CD4-positive, alpha-beta T cell (primary cell): ENCODE results near the gene ZNF91. TPM values are rescaled to one million over a fixed set of nuclear protein-coding genes. Genes with fewer than 3 reads are reported as not detected.

Source experiments
- ATAC-seq: fragments of 200-7000 bp; cut with Tn5 transposase; one replicate; pipeline ENCODE4 v1.10.0; 2022; ENCODE audit warnings: mild to moderate bottlenecking; ENCODE audit not compliant: poor library complexity
- CTCF ChIA-PET: fragments of 350-600 bp; sonication (Branson Sonifier 250); formaldehyde crosslinking; loops from one replicate; lab custom pipeline; 2021; ENCODE audit warnings: antibody characterized with exemption, inconsistent platforms; lab: Charles Lee
- POLR2A ChIA-PET: fragments of 350-600 bp; sonication (Branson Sonifier 250); formaldehyde crosslinking; loops from one replicate; lab custom pipeline; 2021; ENCODE audit warnings: antibody characterized with exemption, inconsistent platforms; lab: Charles Lee
- DNase-seq, 14 experiments: peaks; one replicate each; pipeline ENCODE4 v3.0.0-alpha.2; 2013 to 2020; ENCODE audit warnings: mixed read lengths in 2 of 14
- H3K27ac ChIP-seq, 2 donors: one replicate each; pipeline versions ENCODE4 v1.5.1 to v1.7.0; 2013; ENCODE audit warnings: low read length in 2 of 2, low read depth in 1 of 2, mild to moderate bottlenecking in 1 of 2
- H3K27me3 ChIP-seq, 2 experiments: 1 replicate in 1 of 2; 2 replicates in 1 of 2; pipeline versions ENCODE4 v1.6.1 to v1.7.0; 2013; ENCODE audit warnings: low read length in 2 of 2, control low read depth in 1 of 2, mild to moderate bottlenecking in 1 of 2, moderate library complexity in 1 of 2; ENCODE audit not compliant: insufficient read depth in 2 of 2, control insufficient read depth in 1 of 2
- H3K36me3 ChIP-seq: one replicate; pipeline ENCODE4 v1.6.1; 2013; ENCODE audit warnings: low read length, control low read depth; ENCODE audit not compliant: insufficient read depth
- H3K4me1 ChIP-seq: one replicate; pipeline ENCODE4 v1.6.1; 2013; ENCODE audit warnings: low read length, control low read depth; ENCODE audit not compliant: insufficient read depth
- H3K4me3 ChIP-seq: one replicate; pipeline ENCODE4 v1.5.1; 2013; ENCODE audit warnings: mild to moderate bottlenecking, low read length, moderate library complexity
- H3K9me3 ChIP-seq, 2 experiments: 1 replicate in 1 of 2; 2 replicates in 1 of 2; pipeline versions ENCODE4 v1.6.1 to v1.7.0; 2013; ENCODE audit warnings: low read length in 2 of 2, mild to moderate bottlenecking in 2 of 2, control low read depth in 1 of 2, moderate library complexity in 1 of 2; ENCODE audit not compliant: control insufficient read depth in 1 of 2, insufficient read depth in 1 of 2
- H3K27ac Mint-ChIP-seq: one replicate; pipeline ENCODE4 v1.8.0; 2020; ENCODE audit warnings: mixed read lengths
- H3K27me3 Mint-ChIP-seq: one replicate; pipeline ENCODE4 v1.8.0; 2021; ENCODE audit warnings: mixed read lengths
- H3K36me3 Mint-ChIP-seq: one replicate; pipeline ENCODE4 v1.8.0; 2021; ENCODE audit warnings: low read depth, mixed read lengths
- H3K4me1 Mint-ChIP-seq: one replicate; pipeline ENCODE4 v1.8.0; 2021; ENCODE audit warnings: low read depth, mixed read lengths
- H3K4me3 Mint-ChIP-seq: one replicate; pipeline ENCODE4 v1.8.0; 2020; ENCODE audit warnings: mild to moderate bottlenecking, mixed read lengths
- H3K9me3 Mint-ChIP-seq: one replicate; pipeline ENCODE4 v1.8.0; 2020; ENCODE audit warnings: mixed read lengths
- intact Hi-C, 2 experiments: fragments of 100-400 bp; cut with DNase I in 1 of 2; cut with micrococcal nuclease in 1 of 2; formaldehyde crosslinking; loops; one replicate each; pipeline versions ENCODE4 v1.15.1 to v1.9.0; 2023 to 2025; cut with DNase I, micrococcal nuclease
- total RNA-seq, 174 experiments: library from RNA in 2 of 174; stranded (reverse) in 2 of 174; gene quantifications; one replicate each; pipeline ENCODE4 v1.2.3 and lab custom pipeline; 2021 to 2026
- TF ChIP-seq, protein P1 (sequence below): fragments of 200-600 bp; IDR thresholded peaks from one replicate; pipeline ENCODE4 v1.8.0; 2022; ENCODE audit warnings: antibody characterized with exemption, mild to moderate bottlenecking

Gene ZNF91
- total RNA-seq, 2 experiments from 2014 or later: 95.5 to 99.3 TPM

DNA sequence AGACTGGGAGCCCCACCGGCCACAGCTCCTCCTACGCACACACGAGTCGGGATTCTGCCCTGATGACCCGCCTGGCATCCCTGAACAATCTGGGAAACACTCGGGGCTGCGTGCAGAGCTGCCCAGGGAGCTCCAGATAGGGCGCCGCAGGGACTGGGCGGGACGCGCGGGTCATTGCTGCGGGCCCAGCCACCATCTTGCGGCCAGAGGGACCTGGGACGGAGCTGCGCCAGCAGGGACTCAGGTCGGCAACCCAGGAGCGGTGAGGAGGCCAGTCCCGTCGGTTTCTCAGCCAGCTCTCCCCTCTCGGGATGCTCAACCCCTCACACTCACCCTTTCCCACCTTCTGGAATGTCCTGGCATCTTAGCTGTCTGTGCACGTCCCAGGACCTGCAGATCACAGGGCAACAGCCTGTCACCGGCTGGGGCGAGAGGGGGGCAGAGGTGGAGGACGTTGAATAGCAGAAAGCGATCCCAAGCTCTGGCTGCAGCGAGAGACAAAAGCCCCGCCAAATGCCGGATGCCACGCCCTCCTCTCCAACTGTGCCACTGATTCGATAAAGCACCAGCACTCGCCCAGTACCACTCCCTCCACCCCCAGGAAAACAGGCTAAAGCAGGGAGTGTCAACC is 20.4 kb upstream of the ZNF91 start:
- H3K4me3 ChIP-seq: peak overlapping the region; percentile 50
- H3K36me3 ChIP-seq: no peaks in the 10 kb centered on the region
- peaks cover 0 to 21% of the 10 kb centered on the region in 2 experiments for H3K9me3 ChIP-seq
- ChIA-PET CTCF (no interaction called here), POLR2A (interaction anchor here (1.5 kb wide), 1 partner anchor 20 kb away, joined by 9 read pairs; the partner anchor contains the start of gene ZNF91)
- intact Hi-C loops: no loop called here
- H3K4me1 Mint-ChIP-seq: peaks cover 4% of the 10 kb centered on the region
- peak; percentile 43 for ATAC-seq
- TF ChIP-seq, protein P1, sequence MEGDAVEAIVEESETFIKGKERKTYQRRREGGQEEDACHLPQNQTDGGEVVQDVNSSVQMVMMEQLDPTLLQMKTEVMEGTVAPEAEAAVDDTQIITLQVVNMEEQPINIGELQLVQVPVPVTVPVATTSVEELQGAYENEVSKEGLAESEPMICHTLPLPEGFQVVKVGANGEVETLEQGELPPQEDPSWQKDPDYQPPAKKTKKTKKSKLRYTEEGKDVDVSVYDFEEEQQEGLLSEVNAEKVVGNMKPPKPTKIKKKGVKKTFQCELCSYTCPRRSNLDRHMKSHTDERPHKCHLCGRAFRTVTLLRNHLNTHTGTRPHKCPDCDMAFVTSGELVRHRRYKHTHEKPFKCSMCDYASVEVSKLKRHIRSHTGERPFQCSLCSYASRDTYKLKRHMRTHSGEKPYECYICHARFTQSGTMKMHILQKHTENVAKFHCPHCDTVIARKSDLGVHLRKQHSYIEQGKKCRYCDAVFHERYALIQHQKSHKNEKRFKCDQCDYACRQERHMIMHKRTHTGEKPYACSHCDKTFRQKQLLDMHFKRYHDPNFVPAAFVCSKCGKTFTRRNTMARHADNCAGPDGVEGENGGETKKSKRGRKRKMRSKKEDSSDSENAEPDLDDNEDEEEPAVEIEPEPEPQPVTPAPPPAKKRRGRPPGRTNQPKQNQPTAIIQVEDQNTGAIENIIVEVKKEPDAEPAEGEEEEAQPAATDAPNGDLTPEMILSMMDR: no peak
- peaks cover 10% of the 10 kb centered on the region for H3K4me1 ChIP-seq
- H3K27me3 Mint-ChIP-seq: peaks cover 30% of the 10 kb centered on the region
- H3K27me3 ChIP-seq: peaks cover 18 to 20% of the 10 kb centered on the region in 2 experiments
- peak overlapping the region; percentile 78 for H3K4me3 Mint-ChIP-seq
- peak in 1 of 14 experiments; percentile 21 for DNase-seq
- H3K36me3 Mint-ChIP-seq: no peaks in the 10 kb centered on the region
- no peak overlapping the region for H3K27ac ChIP-seq
- no peaks in the 10 kb centered on the region for H3K9me3 Mint-ChIP-seq
- no peak overlapping the region for H3K27ac Mint-ChIP-seq

DNA sequence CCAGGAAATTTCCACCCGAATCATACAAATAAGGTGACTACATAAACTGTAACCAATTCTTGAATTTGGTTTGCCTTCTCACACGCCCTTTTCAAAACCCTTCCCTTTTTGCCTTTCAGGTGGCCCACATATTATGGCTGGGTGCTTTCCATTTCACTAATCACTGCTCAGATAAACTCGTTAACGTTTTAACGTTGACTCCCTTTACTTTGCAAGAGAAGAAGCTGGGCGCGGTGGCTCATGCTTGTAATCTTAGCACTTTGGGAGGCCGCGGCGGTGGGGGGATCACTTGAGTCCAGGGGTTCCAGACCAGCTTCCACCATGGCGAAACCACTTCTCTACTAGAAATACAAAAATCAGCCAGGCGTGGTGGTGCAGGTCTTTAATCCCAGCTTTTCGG is 19.8 kb upstream of the ZNF91 start:
- Mint-ChIP-seq H3K27me3 (peaks cover 30% of the 10 kb centered on the region), H3K36me3 (no peaks in the 10 kb centered on the region), H3K4me3 (peak overlapping the region; percentile 78), H3K27ac (no peak overlapping the region), H3K4me1 (peaks cover 4% of the 10 kb centered on the region), H3K9me3 (no peaks in the 10 kb centered on the region)
- Histone ChIP-seq H3K4me1 (peaks cover 10% of the 10 kb centered on the region), H3K36me3 (no peaks in the 10 kb centered on the region), H3K27ac (no peak overlapping the region), H3K4me3 (peak overlapping the region; percentile 50), H3K27me3 (peaks cover 18 to 20% of the 10 kb centered on the region in 2 experiments), H3K9me3 (peaks cover 0 to 15% of the 10 kb centered on the region in 2 experiments)
- intact Hi-C loops: no loop called here
- DNase-seq (no peak), ATAC-seq (no peak)
- ChIA-PET CTCF (no interaction called here), POLR2A (interaction anchor here (1.5 kb wide), 1 partner anchor 20 kb away, joined by 9 read pairs; the partner anchor contains the start of gene ZNF91)
- TF ChIP-seq, protein P1: no peak

DNA sequence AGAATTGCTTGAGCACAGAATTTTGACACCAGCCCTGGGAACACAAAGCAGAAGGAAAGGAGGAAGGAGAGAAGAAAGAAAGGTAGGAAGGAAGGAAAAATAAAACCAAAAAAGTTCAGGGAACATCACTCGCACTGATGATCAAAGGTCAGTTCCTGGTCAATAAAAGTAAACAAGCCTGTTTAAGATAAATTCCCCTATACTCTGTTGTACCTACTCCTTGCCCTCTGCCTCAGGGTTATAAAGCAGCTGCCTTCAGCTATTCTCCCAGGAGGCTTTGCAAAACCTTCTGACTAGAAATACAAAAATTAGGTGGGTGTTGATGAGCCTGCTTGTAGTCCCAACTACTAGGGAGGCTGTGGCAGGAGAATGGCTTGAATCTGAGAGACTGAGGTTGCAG is 14.9 kb upstream of the ZNF91 start:
- ChIA-PET CTCF (no interaction called here), POLR2A (interaction anchor here (0.7 kb wide), 1 partner anchor 14 kb away, joined by 3 read pairs; no protein-coding TSS in a partner anchor)
- Histone ChIP-seq H3K9me3 (peaks cover 0 to 5% of the 10 kb centered on the region in 2 experiments), H3K36me3 (no peaks in the 10 kb centered on the region), H3K27me3 (peaks cover 4 to 6% of the 10 kb centered on the region in 2 experiments), H3K27ac (no peak overlapping the region), H3K4me3 (no peak overlapping the region), H3K4me1 (peaks cover 1% of the 10 kb centered on the region)
- Mint-ChIP-seq H3K4me1 (no peaks in the 10 kb centered on the region), H3K4me3 (no peak overlapping the region), H3K9me3 (peaks cover 2% of the 10 kb centered on the region), H3K27me3 (peaks cover 14% of the 10 kb centered on the region), H3K36me3 (no peaks in the 10 kb centered on the region), H3K27ac (no peak overlapping the region)
- DNase-seq (no peak), ATAC-seq (no peak)
- TF ChIP-seq, protein P1: no peak
- intact Hi-C loops: no loop called here
